Endometrium (tissue), 2 donors: ENCODE data around the gene MYO7A.

Source experiments
- FAIRE-seq: peaks from 2 replicates; lab custom pipeline; 2012; peaks lifted over from hg19 to GRCh38; lab: Jason Lieb, UNC
- donor health status: control.
- donor health status: control.

MYO7A gene

DNA sequence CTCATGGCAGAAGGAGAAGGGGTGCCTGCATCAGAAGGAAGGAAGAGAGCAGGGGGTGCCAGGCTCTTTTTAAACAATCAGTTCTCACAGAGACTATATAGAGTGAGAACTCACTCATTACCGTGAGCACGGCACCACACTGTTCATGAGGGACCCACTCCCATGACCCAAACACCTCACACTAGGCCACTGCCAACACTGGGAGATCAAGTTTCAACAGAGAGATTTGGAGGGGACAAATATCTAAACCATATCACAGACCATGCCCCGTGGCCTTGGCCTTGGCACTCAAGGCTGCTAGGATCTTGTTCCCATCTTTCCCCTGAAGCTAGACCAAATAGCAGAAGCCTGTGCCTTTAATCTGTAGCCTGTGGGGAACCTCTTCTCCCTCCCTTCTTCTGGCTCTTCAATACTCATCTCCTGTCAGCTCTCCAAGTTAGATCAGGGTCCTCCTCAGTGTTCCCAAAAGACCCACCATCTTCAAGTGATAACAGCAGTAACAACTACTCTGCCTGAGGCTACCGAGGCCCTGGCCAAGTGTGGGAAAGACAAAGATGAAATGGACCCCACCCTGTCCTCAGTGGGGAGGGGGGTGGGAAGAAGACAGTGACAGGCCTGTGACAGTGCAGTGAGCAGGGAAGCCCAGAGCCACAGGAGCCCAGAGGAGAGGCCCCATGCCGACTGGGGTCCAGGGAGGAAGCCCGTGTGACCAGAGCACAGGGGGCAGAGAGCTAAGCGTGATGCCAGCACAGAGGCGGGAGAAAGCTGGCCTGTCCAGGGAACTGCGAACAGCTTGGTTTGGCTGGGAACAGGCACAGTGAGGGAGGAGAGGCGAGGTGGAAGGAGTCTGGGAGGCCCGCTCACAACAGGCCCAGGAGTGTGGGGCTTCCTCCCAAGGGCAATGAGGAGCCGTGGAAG lies 72.6 kb downstream of the MYO7A start:
- FAIRE-seq, result no peak

- no peak for FAIRE-seq
Measured at GRCh38 chr11:77201370-77201769, 73.3 kb downstream of the MYO7A start.

- FAIRE-seq, result no peak
Measured at GRCh38 chr11:77201991-77202841, 74.2 kb downstream of the MYO7A start.

GRCh38 chr11:77202941-77203900 lies 75.2 kb downstream of the MYO7A start:
- no peak for FAIRE-seq

DNA sequence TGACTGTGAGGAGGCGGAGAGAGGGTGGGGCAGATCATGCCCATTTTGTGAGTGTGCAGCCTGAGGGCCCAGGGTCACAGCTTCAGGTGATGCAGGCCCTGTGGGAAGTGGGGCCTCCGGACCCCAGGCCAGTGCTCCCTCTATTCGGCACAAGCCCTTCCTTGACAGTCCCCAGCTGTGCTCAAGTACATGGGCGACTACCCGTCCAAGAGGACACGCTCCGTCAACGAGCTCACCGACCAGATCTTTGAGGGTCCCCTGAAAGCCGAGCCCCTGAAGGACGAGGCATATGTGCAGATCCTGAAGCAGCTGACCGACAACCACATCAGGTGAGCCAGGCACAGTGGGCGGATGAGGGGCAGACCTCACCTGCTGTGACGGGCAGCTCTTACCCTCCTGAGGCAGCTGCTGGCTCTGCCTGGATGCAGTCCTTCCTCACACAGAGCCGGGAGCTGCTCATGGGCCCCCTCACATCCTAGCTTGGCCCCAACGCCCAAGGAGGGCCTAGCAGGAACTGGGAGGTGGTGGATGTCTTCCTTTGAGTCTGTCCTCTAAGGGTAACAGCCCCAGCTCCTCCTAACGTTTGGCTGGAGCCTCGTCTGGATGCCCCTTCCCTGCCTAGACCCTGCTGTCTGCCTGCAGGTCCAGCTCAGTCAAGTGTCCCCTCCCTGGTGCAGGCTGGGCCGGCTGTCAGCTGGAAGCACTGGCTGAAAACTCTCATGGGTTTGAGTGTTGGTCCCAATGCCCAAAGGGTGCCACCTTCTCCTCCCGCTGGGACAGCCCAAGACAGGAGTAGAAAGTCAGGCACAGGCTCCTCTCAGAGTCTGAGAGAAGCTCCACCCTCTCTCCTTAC lies 76.1 kb downstream of the MYO7A start:
- no peak for FAIRE-seq

DNA sequence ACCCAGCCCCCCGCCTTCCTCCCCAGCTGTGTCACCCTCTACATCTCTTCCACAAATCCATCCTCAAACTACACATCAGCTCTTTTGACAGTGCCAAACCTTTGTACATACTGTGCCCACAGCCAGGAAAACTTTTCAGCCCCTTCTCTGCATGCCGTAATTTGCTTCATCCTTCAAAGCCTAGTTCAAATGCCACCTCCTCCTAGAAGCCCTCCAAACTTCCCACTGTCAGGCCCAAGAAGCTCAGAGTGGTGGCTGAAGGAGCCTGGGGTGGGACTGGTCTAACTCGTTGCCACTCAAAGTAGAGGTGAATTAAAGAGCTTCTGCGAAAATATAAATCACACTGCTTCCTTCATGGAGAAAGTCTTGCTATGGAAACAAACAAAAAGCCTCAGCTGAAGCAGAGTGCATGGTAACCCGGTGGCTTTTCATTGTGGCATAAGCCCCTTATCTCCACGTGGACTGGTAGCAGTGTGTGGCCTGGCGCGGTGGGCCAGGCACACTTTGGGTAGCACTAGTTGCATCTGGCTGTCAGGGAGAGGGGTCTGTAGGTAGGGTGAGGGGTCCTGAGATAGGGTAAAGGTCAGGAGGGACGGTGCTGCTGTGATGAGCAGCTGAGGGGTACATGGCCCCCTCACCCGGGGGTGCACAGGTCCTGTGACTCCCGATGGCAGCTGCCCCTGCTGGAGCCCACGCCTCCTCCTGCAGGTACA lies 76.9 kb downstream of the MYO7A start:
- FAIRE-seq, result no peak

DNA sequence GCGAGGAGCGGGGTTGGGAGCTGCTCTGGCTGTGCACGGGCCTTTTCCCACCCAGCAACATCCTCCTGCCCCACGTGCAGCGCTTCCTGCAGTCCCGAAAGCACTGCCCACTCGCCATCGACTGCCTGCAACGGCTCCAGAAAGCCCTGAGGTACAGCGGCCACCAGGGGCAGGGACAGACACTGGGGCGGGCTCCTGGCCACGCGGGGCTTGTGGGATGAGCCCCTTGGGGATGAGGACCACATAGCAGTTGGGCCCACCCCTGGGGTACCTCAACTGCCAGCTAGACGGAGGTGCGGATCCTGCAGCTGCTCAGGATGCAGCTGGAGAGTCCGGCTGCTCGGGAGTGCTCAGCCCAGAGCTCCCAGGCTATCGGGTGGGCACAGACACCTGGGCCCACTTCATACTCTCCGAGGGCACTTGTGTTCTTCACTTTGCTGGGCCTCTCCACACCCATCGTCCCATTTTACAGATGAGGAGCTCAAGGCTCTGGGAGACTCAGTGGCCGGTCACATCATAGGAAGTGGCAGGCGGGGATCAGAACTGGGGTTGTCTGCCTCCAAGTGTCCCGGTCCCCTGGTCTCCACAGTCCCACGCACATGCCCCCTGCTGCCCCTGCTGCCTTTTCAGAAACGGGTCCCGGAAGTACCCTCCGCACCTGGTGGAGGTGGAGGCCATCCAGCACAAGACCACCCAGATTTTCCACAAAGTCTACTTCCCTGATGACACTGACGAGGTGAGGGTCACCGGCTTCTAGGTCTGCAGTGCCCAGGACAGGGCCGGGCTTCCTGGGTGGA lies 77.6 kb downstream of the MYO7A start:
- no peak for FAIRE-seq

DNA sequence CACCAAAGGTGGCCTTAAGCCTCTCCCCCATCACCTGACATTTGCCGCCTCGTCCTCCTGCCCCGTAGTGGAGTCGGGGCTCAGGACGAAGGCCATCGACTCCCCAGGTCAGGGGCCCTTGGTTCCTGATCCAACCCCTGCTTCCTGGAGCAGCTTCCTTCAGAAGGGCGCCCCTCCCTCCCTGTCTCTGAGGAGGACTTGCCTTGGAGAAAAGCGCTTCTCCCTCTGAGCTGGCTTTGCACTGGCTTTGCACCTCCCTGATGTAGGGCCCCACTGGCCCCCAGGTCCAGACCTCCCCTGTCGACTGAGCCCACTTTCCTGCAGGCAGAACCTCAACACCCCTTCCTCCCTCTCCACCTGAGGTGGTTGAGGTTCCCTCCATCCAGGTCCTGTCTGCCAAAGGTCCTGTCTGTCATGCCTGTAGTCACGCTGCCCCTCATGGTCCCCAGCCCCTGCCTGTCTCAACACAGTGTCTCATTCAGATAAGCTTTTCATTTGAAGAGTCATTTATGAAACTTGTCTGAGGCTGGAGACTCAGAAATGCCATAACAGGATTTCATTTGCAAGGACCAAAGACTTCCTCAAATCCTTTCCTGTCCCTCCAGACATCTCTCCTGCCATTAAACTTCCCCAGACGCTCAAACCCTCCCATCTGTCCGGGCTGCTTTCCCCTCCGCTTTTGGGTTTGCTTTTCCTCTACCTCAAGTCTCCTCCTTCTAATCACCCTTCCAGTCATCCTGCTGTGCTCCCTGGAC lies 78.4 kb downstream of the MYO7A start:
- FAIRE-seq, result no peak

DNA sequence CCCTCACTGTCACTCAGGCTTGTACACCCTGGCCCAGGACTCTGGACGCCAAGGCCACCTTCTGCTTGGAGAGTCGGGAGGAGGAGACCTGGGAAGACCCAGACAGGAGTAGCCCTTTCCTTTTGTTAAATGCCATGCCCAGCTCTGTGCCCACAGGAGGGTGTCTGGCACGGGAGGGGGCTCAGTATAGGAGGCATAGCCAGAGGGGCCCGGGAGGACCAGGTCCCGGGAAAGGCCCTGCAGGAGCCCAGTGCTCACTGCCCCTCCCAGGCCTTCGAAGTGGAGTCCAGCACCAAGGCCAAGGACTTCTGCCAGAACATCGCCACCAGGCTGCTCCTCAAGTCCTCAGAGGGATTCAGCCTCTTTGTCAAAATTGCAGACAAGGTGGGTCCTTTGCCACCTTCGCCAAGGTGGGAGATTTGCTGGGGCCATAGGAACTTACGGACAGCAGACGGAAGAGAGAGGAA lies 79.0 kb downstream of the MYO7A start:
- no peak for FAIRE-seq

- FAIRE-seq, result no peak
Measured at GRCh38 chr11:77207618-77208313, 79.7 kb downstream of the MYO7A start.

- FAIRE-seq, result no peak
Measured at GRCh38 chr11:77208535-77208934, 80.5 kb downstream of the MYO7A start.

DNA sequence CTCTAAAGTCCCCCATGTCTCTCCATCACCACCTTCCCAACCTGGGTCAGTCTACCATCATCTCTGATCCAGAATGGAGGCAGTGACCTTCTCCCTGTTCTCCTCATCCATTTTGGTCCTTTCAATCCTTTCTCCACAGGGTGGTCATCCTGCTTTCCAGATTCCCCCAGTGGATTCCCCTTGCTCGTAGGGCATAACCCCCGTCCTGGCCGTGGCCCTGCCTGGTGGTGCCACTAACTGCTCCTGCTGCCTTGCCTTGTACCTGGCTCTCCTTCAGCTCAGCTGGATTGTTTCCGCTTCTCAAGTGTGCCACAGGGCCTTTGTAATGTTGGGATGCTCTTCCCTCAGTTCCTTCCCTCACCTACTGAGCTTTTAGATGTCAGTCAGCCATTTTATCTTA lies 81.6 kb downstream of the MYO7A start:
- FAIRE-seq, result no peak

- no peak for FAIRE-seq
Measured at GRCh38 chr11:77211040-77211451, 83.0 kb downstream of the MYO7A start.

DNA sequence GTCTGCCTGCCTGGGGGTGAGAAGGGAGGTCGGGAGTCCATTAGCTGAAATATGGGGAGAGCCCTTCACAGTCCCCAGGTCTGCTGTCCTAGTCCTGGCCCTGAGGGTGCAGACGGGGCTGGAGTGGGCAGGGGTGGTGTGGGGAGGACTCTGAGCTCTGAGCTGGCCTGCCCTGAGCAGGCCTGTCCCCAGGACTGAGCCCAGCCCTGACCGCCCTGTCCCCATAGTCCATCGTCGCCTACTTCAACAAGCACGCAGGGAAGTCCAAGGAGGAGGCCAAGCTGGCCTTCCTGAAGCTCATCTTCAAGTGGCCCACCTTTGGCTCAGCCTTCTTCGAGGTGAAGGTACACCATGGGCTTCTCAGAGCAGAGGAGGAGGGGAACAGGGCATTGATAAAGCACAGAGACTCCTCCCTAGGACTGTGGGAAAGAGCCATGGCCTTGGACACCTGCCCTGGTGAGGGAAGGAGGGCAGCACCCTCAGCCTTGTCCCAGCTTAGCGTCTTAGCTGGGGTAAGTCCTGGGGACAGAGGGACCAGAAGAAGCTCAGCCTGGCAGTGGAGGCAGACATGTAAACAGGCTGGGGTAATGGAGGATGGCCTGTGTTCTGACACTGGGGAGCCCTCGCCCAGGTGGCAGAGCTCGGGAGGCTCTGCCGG lies 83.7 kb downstream of the MYO7A start:
- FAIRE-seq, result no peak

- FAIRE-seq, result no peak
Measured at GRCh38 chr11:77212314-77213007, 84.4 kb downstream of the MYO7A start.

DNA sequence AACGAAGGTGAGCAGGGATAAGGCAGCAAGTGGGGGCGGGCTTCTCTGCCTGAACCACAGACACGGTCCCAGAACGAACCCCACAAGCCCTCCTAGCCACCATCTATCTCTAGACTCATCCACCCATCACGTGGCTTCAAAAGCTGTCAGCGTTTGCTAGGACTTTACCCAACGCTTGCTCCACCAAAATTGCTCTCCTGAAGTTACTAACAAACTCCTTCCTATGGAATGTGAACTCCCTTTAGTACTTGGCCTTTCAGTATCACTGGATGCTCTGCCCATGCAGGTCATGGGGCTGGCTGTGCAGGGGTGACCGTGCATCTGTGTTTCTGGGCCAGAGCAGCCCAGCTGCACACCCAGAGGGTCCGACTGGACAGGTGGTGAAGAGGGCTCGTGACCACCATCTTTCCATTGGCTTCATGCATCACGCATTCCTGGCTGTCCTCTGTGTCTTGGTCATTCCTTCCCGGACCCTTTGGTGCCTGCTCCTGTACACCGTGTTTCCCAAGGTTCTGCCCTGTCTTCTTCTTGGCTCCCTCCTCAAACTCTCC lies 85.1 kb downstream of the MYO7A start:
- no peak for FAIRE-seq
